Head of caudate nucleus (tissue), 42 donors: ENCODE data around the gene GPC2.

ENCODE experiments used
- DNase-seq, 42 donors: peaks; one replicate each; pipeline versions ENCODE4 v3.0.0 to v3.0.0-alpha.2; 2020 to 2021; ENCODE audit warnings: mixed read lengths in 7 of 42
- intact Hi-C: fragments of 100-400 bp; cut with DNase I; formaldehyde crosslinking; loops from one replicate; pipeline ENCODE4 v1.15.0; 2022

Gene GPC2

GRCh38 chr7:100173806-100174495 lies 3.2 kb downstream of the GPC2 start:
- intact Hi-C loops, result no loop called here
- DNase-seq, result no peak

GRCh38 chr7:100171840-100172239 lies 5.3 kb downstream of the GPC2 start:
- DNase-seq, result no peak
- intact Hi-C loops, result no loop called here

GRCh38 chr7:100171087-100171681 lies 6.0 kb downstream of the GPC2 start:
- intact Hi-C loops, result no loop called here

GRCh38 chr7:100170101-100170897 lies 6.9 kb downstream of the GPC2 start:
- no peak for DNase-seq

More at GRCh38 chr7:100171087-100171681, 6.0 kb downstream of the GPC2 start:
- DNase-seq, result no peak

GRCh38 chr7:100169147-100169850 lies 7.9 kb downstream of the GPC2 start:
- DNase-seq, result no peak
- intact Hi-C loops, result no loop called here

More at GRCh38 chr7:100170101-100170897, 6.9 kb downstream of the GPC2 start:
- intact Hi-C loops, result no loop called here

GRCh38 chr7:100167912-100168323 lies 9.3 kb downstream of the GPC2 start:
- intact Hi-C loops, result no loop called here
- DNase-seq, result peak in 2 of 42 donors; percentile 9 to 23

GRCh38 chr7:100166970-100167911 lies 9.9 kb downstream of the GPC2 start:
- DNase-seq, result peak in 2 of 42 donors; percentile 11 to 40
- intact Hi-C loops, result no loop called here

GRCh38 chr7:100166317-100166940 lies 10.8 kb downstream of the GPC2 start:
- intact Hi-C loops, result no loop called here
- DNase-seq, result no peak

GRCh38 chr7:100163871-100164270 lies 13.3 kb downstream of the GPC2 start:
- intact Hi-C loops, result no loop called here

GRCh38 chr7:100163006-100163531 lies 14.1 kb downstream of the GPC2 start:
- intact Hi-C loops, result no loop called here
- DNase-seq, result no peak

More at GRCh38 chr7:100163871-100164270, 13.3 kb downstream of the GPC2 start:
- DNase-seq, result no peak

GRCh38 chr7:100160067-100160466 lies 17.1 kb downstream of the GPC2 start:
- DNase-seq, result no peak
- intact Hi-C loops, result no loop called here

- no peak for DNase-seq
- intact Hi-C loops, result no loop called here
Observed at GRCh38 chr7:100159099-100159623, 18.0 kb downstream of the GPC2 start.

GRCh38 chr7:100158229-100159098 lies 18.7 kb downstream of the GPC2 start, which contains the start of gene TRAPPC14:
TSS of gene TRAPPC14 (minus strand) at chr7:100158723. CDS start at chr7:100158499, 224 bp downstream.
- DNase-seq, result peak; percentile 89 to 97 (median 94)
- intact Hi-C loops, result no loop called here

- intact Hi-C loops, result no loop called here
- DNase-seq, result peak in 2 of 42 donors; percentile 16 to 43
Observed at GRCh38 chr7:100157334-100158228, 19.6 kb downstream of the GPC2 start.

GRCh38 chr7:100157069-100157333 lies 20.2 kb downstream of the GPC2 start:
- intact Hi-C loops, result no loop called here
- no peak for DNase-seq
